ENCODE data around the gene SPNS1.

SPNS1 gene

DNA sequence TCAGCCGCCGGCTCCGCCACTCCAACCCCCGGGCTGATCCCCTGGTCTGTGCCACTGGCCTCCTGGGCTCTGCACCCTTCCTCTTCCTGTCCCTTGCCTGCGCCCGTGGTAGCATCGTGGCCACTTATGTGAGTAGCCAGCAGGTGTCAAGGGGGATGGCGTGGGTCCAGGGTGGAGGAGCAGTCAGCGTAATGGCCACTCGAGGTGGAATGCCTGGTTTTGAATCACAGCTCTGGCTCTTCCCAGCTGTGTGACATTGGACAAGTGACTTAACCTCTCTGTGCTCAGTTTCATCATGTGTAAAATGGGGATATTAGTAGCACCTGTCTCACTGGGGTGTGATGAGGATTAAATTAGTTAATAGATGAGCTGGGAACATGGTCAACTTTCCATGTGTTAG lies 7.8 kb downstream of the SPNS1 start:
- 97 to 98% methylated on average over 7 of the region's 10 CpGs for WGBS, 2 experiments (ENCODE audit: insufficient coverage in 2 of 2)
- Histone ChIP-seq H3K4me1 (ENCODE audit: control insufficient read depth, insufficient read depth, low read length, poor library complexity, severe bottlenecking) (no peaks in the 10 kb centered on the region), H3K4me3 (ENCODE audit: extremely low read depth, insufficient read depth, low read length, poor library complexity, severe bottlenecking) (no peak overlapping the region), H3K9me3 (ENCODE audit: control insufficient read depth, low read length) (no peaks in the 10 kb centered on the region), H3K36me3 (ENCODE audit: control insufficient read depth, insufficient read depth, low read length) (peaks cover 78% of the 10 kb centered on the region), H3K27ac (ENCODE audit: low read depth, low read length, severe bottlenecking) (no peak overlapping the region)

DNA sequence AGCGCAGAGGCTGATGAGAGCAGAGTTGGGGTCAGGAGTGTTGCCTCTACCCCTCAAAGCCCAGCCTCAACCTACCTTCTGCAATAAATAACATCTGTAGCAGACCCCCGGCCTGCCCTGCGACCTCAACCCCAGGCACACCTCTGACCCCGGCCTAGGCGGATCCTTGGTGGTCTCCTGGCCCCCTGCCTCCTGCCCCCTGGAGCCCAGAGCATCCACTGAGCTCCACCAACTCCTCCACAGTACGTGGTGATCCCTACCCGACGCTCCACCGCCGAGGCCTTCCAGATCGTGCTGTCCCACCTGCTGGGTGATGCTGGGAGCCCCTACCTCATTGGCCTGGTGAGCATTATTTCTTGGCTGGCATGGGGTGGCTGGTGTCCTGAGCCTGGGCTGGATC lies 8.4 kb downstream of the SPNS1 start:
- H3K4me1 ChIP-seq (ENCODE audit: control insufficient read depth, insufficient read depth, low read length, poor library complexity, severe bottlenecking), result no peaks in the 10 kb centered on the region
- H3K36me3 ChIP-seq (ENCODE audit: control insufficient read depth, insufficient read depth, low read length), result peaks cover 78% of the 10 kb centered on the region
- no peaks in the 10 kb centered on the region for H3K9me3 ChIP-seq (ENCODE audit: control insufficient read depth, low read length)
- H3K4me3 ChIP-seq (ENCODE audit: extremely low read depth, insufficient read depth, low read length, poor library complexity, severe bottlenecking), result no peak overlapping the region
- WGBS, 2 experiments (ENCODE audit: insufficient coverage in 2 of 2), result 91 to 93% methylated on average over 9 to 10 of the region's 11 CpGs
- no peak overlapping the region for H3K27ac ChIP-seq (ENCODE audit: low read depth, low read length, severe bottlenecking)

GRCh38 chr16:28983644-28984043 lies 9.1 kb downstream of the SPNS1 start:
- Histone ChIP-seq H3K9me3 (ENCODE audit: control insufficient read depth, low read length) (no peaks in the 10 kb centered on the region), H3K27ac (ENCODE audit: low read depth, low read length, severe bottlenecking) (no peak overlapping the region), H3K36me3 (ENCODE audit: control insufficient read depth, insufficient read depth, low read length) (peaks cover 71% of the 10 kb centered on the region), H3K4me3 (ENCODE audit: extremely low read depth, insufficient read depth, low read length, poor library complexity, severe bottlenecking) (no peak overlapping the region), H3K4me1 (ENCODE audit: control insufficient read depth, insufficient read depth, low read length, poor library complexity, severe bottlenecking) (no peaks in the 10 kb centered on the region)
- 94 to 96% methylated on average over 17 to 18 of the region's 18 CpGs for WGBS, 2 experiments (ENCODE audit: insufficient coverage in 2 of 2)

GRCh38 chr16:28984091-28984490 lies 9.5 kb downstream of the SPNS1 start:
- Histone ChIP-seq H3K36me3 (ENCODE audit: control insufficient read depth, insufficient read depth, low read length) (peaks cover 67% of the 10 kb centered on the region), H3K4me3 (ENCODE audit: extremely low read depth, insufficient read depth, low read length, poor library complexity, severe bottlenecking) (no peak overlapping the region), H3K4me1 (ENCODE audit: control insufficient read depth, insufficient read depth, low read length, poor library complexity, severe bottlenecking) (no peaks in the 10 kb centered on the region), H3K27ac (ENCODE audit: low read depth, low read length, severe bottlenecking) (no peak overlapping the region), H3K9me3 (ENCODE audit: control insufficient read depth, low read length) (no peaks in the 10 kb centered on the region)
- WGBS, 2 experiments (ENCODE audit: insufficient coverage in 2 of 2), result 91 to 93% methylated on average over 9 to 10 of the region's 12 CpGs

GRCh38 chr16:28984619-28985135 lies 10.1 kb downstream of the SPNS1 start, which contains the start of gene LAT:
TSS of gene LAT (plus strand) at chr16:28985052. CDS start at chr16:28985418, 366 bp downstream.
- Histone ChIP-seq H3K36me3 (ENCODE audit: control insufficient read depth, insufficient read depth, low read length) (peaks cover 64% of the 10 kb centered on the region), H3K4me1 (ENCODE audit: control insufficient read depth, insufficient read depth, low read length, poor library complexity, severe bottlenecking) (no peaks in the 10 kb centered on the region), H3K9me3 (ENCODE audit: control insufficient read depth, low read length) (no peaks in the 10 kb centered on the region), H3K27ac (ENCODE audit: low read depth, low read length, severe bottlenecking) (no peak within 1 kb of the TSS), H3K4me3 (ENCODE audit: extremely low read depth, insufficient read depth, low read length, poor library complexity, severe bottlenecking) (no peak within 1 kb of the TSS)
- WGBS, 2 experiments (ENCODE audit: insufficient coverage in 2 of 2), result 94 to 97% methylated on average over 10 to 21 of the region's 24 CpGs

- peaks cover 64% of the 10 kb centered on the region for H3K36me3 ChIP-seq (ENCODE audit: control insufficient read depth, insufficient read depth, low read length)
- WGBS, 2 experiments (ENCODE audit: insufficient coverage in 2 of 2), result 93 to 97% methylated on average over 13 to 16 of the region's 19 CpGs
- H3K4me3 ChIP-seq (ENCODE audit: extremely low read depth, insufficient read depth, low read length, poor library complexity, severe bottlenecking), result no peak overlapping the region
- no peak overlapping the region for H3K27ac ChIP-seq (ENCODE audit: low read depth, low read length, severe bottlenecking)
- no peaks in the 10 kb centered on the region for H3K9me3 ChIP-seq (ENCODE audit: control insufficient read depth, low read length)
- H3K4me1 ChIP-seq (ENCODE audit: control insufficient read depth, insufficient read depth, low read length, poor library complexity, severe bottlenecking), result no peaks in the 10 kb centered on the region
Observed at GRCh38 chr16:28985211-28986041, 10.8 kb downstream of the SPNS1 start.

DNA sequence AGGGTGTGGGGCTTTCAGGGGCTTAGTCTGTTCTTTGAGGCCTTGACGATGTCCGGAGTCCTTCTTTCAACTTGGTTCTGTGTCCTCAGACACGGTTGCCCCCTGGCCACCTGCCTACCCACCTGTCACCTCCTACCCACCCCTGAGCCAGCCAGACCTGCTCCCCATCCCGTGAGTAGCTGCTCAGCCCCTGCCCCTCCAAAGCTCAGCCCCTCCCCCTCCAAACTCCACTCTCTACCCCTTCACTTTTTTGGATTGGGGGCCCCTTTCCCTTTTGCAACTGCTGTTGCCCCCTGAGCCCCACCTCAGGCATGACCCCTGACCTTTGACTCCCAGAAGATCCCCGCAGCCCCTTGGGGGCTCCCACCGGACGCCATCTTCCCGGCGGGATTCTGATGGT lies 11.5 kb downstream of the SPNS1 start:
- no peaks in the 10 kb centered on the region for H3K4me1 ChIP-seq (ENCODE audit: control insufficient read depth, insufficient read depth, low read length, poor library complexity, severe bottlenecking)
- H3K27ac ChIP-seq (ENCODE audit: low read depth, low read length, severe bottlenecking), result no peak overlapping the region
- WGBS, 2 experiments (ENCODE audit: insufficient coverage in 2 of 2), result 86 to 100% methylated on average over 2 of the region's 9 CpGs
- H3K4me3 ChIP-seq (ENCODE audit: extremely low read depth, insufficient read depth, low read length, poor library complexity, severe bottlenecking), result no peak overlapping the region
- H3K36me3 ChIP-seq (ENCODE audit: control insufficient read depth, insufficient read depth, low read length), result peaks cover 59% of the 10 kb centered on the region
- no peaks in the 10 kb centered on the region for H3K9me3 ChIP-seq (ENCODE audit: control insufficient read depth, low read length)

DNA sequence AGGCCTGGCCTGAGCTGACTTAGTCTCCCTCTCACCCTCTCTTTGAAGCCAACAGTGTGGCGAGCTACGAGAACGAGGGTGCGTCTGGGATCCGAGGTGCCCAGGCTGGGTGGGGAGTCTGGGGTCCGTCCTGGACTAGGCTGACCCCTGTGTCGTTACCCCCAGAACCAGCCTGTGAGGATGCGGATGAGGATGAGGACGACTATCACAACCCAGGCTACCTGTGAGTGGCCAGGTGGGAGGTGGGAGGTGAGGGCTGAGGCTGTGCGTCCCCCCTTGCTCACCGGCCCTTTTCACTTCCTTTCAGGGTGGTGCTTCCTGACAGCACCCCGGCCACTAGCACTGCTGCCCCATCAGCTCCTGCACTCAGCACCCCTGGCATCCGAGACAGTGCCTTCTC lies 11.9 kb downstream of the SPNS1 start:
- Histone ChIP-seq H3K27ac (ENCODE audit: low read depth, low read length, severe bottlenecking) (no peak overlapping the region), H3K4me1 (ENCODE audit: control insufficient read depth, insufficient read depth, low read length, poor library complexity, severe bottlenecking) (no peaks in the 10 kb centered on the region), H3K36me3 (ENCODE audit: control insufficient read depth, insufficient read depth, low read length) (peaks cover 54% of the 10 kb centered on the region), H3K9me3 (ENCODE audit: control insufficient read depth, low read length) (no peaks in the 10 kb centered on the region), H3K4me3 (ENCODE audit: extremely low read depth, insufficient read depth, low read length, poor library complexity, severe bottlenecking) (no peak overlapping the region)
- 99 to 100% methylated on average over 2 to 12 of the region's 13 CpGs for WGBS, 2 experiments (ENCODE audit: insufficient coverage in 2 of 2)

DNA sequence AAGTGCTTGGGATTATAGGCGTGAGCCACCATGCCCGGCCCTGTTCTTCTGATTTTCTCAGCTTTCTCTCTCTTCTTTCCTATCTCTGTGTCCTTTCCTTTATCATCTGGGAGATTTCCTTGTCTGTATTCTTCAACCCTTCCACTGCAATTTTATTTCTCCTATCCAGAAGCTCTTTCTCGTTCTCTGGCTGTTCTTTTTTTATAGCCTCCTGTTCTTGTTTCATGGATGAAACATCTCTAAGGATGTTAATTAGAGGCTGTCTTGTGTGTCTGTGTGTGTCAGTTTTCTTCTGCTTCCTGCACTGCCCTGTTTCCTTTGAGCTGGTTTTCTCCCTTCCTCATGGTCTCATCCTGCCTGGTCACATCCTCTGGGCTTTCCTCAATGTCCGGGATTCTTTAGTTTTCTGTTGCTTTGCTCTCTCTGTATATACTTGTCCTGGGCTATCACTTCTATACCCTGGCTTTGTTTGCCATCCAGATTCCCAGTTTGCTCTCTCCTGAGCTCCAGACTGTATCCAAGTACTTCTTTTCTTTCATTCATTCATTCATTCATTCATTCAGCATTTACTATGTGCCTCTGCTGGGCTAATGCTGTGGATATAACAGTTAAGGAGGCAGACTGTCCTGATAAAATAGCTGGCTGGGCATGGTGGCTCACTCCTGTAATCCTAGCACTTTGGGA lies 12.7 kb downstream of the SPNS1 start:
- H3K27ac ChIP-seq (ENCODE audit: low read depth, low read length, severe bottlenecking), result no peak overlapping the region
- peaks cover 46% of the 10 kb centered on the region for H3K36me3 ChIP-seq (ENCODE audit: control insufficient read depth, insufficient read depth, low read length)
- WGBS, 2 experiments (ENCODE audit: insufficient coverage in 2 of 2), result 86 to 94% methylated on average over 3 to 4 of the region's 4 CpGs
- no peak overlapping the region for H3K4me3 ChIP-seq (ENCODE audit: extremely low read depth, insufficient read depth, low read length, poor library complexity, severe bottlenecking)
- no peaks in the 10 kb centered on the region for H3K4me1 ChIP-seq (ENCODE audit: control insufficient read depth, insufficient read depth, low read length, poor library complexity, severe bottlenecking)
- no peaks in the 10 kb centered on the region for H3K9me3 ChIP-seq (ENCODE audit: control insufficient read depth, low read length)

GRCh38 chr16:28989363-28989762 lies 14.8 kb downstream of the SPNS1 start:
- H3K4me3 ChIP-seq (ENCODE audit: extremely low read depth, insufficient read depth, low read length, poor library complexity, severe bottlenecking), result no peak overlapping the region
- 88 to 97% methylated on average over 12 to 14 of the region's 14 CpGs for WGBS, 2 experiments (ENCODE audit: insufficient coverage in 2 of 2)
- no peaks in the 10 kb centered on the region for H3K9me3 ChIP-seq (ENCODE audit: control insufficient read depth, low read length)
- H3K27ac ChIP-seq (ENCODE audit: low read depth, low read length, severe bottlenecking), result no peak overlapping the region
- no peaks in the 10 kb centered on the region for H3K4me1 ChIP-seq (ENCODE audit: control insufficient read depth, insufficient read depth, low read length, poor library complexity, severe bottlenecking)
- H3K36me3 ChIP-seq (ENCODE audit: control insufficient read depth, insufficient read depth, low read length), result peaks cover 27% of the 10 kb centered on the region

Data from mesodermal cell (in vitro differentiated cells).